Rectal smooth muscle tissue (tissue), 1 donor: ENCODE measurements around the gene ABCC3.
"Not testable (repeated sequence)": the region's sequence is repeated elsewhere in the genome, so short reads cannot be mapped to it uniquely, and the experiment has no call there.

Experiments used
- H3K27ac ChIP-seq: one replicate; pipeline ENCODE4 v1.7.0; 2013; ENCODE audit warnings: low read depth, low read length, inconsistent platforms
- H3K27me3 ChIP-seq: one replicate; pipeline ENCODE4 v1.7.0; 2013; ENCODE audit warnings: low read length; ENCODE audit not compliant: control insufficient read depth, insufficient read depth
- H3K36me3 ChIP-seq: one replicate; pipeline ENCODE4 v1.7.0; 2013; ENCODE audit warnings: low read length; ENCODE audit not compliant: control insufficient read depth, insufficient read depth
- H3K4me1 ChIP-seq: one replicate; pipeline ENCODE4 v1.7.0; 2013; ENCODE audit warnings: low read length; ENCODE audit not compliant: control insufficient read depth, insufficient read depth
- H3K4me3 ChIP-seq: one replicate; pipeline ENCODE4 v1.7.0; 2013; ENCODE audit warnings: low read length
- H3K9ac ChIP-seq: one replicate; pipeline ENCODE4 v1.7.0; 2013; ENCODE audit warnings: low read length

The ABCC3 gene

DNA sequence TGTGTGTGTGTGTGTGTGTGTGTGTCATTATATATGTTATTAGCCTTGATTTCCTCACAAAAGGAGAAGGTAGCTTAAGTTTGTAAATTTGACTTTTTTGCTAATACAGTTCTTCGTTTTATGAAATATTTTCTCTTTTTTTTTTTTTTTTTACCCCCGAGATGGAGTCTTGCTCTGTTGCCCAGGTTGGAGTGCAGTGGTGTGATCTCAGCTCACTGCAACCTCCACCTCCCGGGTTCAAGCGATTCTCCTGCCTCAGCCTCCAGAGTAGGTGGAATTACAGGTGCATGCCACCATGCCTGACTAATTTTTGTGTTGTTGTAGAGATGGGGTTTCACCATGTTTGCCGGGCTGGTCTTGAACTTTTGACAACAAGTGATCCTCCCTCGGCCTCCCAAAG is 89.9 kb downstream of the ABCC3 start:
- H3K4me1 ChIP-seq, H3K27me3 ChIP-seq, H3K27ac ChIP-seq, H3K4me3 ChIP-seq, H3K36me3 ChIP-seq, H3K9ac ChIP-seq: not testable (repeated sequence)

DNA sequence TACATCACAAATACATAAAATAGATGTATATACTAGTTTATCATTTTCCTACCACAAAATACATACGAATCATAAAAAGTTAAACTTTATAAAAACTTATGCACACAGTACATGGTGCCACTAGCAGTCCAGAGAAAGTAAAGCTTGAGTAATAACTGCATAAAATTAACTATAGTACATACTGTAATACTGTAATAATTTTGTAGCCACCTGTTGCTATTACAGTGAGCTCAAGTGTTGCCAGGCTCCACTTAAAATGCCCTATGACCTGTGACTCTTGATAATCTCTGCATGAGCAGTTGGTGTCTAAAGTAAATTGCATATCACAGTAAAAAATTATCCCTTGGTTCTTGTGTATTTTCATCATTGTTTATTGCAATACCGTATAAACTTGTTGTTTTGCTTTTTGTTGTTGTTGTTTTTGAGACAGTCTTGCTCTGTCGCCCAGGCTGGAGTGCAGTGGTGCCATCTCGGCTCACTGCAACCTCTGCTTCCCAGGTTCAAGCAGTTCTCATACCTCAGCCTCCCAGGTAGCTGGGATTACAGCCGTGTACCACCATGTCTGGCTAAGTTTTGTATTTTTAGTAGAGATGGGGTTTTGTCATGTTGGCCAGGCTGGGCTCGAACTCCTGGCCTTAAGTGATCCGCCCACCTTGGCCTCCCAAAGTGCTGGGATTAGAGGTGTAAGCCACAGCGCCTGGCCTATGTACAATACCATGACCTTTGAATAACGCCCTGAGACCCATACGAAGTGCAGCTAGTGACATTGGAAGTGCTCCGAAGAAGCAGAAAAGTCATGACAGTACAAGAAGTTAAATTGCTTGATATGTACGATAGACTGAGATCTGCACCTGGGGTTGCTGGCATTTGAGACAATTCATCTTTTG is 91.3 kb downstream of the ABCC3 start:
- no peak overlapping the region for H3K9ac ChIP-seq
- no peak overlapping the region for H3K27ac ChIP-seq
- H3K36me3 ChIP-seq, result no peaks in the 10 kb centered on the region
- peaks cover 15% of the 10 kb centered on the region for H3K4me1 ChIP-seq
- H3K4me3 ChIP-seq, result no peak overlapping the region
- H3K27me3 ChIP-seq, result no peaks in the 10 kb centered on the region

DNA sequence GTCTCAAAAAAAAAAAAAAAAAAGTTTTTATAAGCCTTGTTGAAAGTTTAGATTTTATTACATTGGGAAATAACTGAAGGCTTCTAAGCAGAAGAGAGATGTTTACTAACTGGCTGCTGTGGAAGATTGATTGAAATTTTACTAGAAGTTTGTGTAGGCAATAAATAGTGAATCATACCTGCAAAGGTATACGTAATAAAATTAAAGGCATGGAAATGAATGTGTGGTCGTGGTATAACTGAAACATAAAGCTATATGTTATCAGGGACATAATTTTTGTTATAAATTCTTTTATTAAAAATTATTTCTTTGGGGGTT is 93.4 kb downstream of the ABCC3 start:
- Histone ChIP-seq H3K4me1 (peaks cover 15% of the 10 kb centered on the region), H3K36me3 (no peaks in the 10 kb centered on the region), H3K9ac (no peak overlapping the region), H3K4me3 (no peak overlapping the region), H3K27me3 (no peaks in the 10 kb centered on the region), H3K27ac (no peak overlapping the region)

DNA sequence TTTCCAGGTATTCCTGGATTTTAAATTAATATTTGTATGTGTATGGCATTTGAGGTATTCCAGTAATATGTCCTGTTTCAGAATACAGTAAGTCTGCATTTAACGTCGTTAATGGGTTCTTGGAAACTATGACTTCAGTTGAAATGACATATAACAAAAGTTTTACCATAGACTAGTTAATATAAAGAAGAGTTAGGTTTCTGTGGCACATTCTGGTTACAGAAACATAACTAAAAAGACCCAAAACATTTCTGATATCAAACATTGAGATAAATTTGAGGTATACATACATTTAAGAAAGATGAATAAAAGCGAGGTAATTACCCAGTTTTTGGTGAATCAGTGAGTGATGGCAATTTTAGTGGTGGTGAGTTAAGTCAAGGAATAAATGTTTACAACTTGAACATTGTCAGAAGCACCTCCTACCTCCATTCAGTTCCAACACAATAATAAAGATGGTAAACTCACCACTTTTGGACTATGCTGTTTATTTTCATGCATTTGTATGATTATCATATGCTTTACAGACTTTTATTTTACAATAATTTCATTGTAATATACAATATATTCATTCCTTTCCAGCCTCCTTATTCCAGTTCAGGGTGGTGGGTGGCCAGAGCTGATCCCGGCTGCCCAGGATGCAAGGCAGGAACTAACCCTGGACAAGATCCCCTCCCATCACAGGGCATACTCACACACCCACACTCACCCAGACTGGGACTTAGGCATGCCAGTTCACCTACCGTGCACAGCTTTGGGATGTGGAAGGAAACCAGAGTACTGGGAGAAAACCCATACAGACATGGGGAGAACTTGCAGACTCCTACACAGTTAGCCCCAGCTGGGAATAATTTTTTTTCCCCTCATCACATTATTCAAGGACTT is 94.4 kb downstream of the ABCC3 start:
- H3K4me1 ChIP-seq, result peaks cover 13% of the 10 kb centered on the region

DNA sequence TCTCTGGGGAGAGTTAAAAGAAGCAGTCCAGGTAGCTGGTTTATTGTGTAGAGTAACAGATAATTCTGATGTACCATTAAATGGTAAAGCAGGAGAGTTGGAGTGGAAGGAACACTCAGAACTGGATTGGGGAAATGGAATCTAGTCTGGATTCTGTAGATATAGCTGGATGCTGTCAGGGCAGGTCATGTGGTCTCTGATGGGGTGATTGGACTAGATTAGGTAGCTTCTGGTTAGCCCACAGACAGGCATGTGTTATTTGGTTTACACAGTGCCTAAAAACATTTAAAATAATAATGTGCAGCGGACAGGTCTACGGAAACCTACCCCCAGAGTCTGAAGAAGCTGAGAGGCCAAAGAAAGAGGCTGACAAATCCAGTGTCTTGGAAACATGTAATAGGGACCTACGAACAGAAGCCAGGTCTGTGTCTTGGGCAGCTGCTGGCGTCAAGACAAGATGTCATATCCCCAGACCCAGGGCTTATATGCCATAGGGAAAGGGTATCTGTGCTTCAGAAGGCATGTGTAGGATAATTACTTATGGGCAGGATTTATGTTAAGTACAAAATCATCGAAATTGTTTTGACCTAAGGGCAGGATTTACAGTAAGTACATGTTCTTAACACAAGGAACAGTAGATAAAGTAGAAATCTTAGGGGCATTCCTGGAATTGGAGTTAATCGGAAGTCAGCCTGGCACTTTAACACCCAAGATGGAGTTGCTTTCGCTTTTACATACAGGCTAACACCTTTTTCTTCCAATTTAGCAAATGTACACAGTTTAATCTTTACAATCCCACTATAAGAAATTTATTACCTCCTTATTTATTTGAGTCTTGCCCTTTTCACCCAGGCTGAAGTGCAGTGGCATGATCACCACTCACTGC is 97.1 kb downstream of the ABCC3 start:
- Histone ChIP-seq H3K9ac (no peak overlapping the region), H3K4me3 (no peak overlapping the region), H3K27me3 (no peaks in the 10 kb centered on the region), H3K36me3 (no peaks in the 10 kb centered on the region), H3K4me1 (peaks cover 13% of the 10 kb centered on the region), H3K27ac (no peak overlapping the region)

More for the DNA sequence above, 94.4 kb downstream of the ABCC3 start:
- Histone ChIP-seq H3K27me3 (no peaks in the 10 kb centered on the region), H3K4me3 (no peak overlapping the region), H3K36me3 (no peaks in the 10 kb centered on the region), H3K27ac (no peak overlapping the region), H3K9ac (no peak overlapping the region)

DNA sequence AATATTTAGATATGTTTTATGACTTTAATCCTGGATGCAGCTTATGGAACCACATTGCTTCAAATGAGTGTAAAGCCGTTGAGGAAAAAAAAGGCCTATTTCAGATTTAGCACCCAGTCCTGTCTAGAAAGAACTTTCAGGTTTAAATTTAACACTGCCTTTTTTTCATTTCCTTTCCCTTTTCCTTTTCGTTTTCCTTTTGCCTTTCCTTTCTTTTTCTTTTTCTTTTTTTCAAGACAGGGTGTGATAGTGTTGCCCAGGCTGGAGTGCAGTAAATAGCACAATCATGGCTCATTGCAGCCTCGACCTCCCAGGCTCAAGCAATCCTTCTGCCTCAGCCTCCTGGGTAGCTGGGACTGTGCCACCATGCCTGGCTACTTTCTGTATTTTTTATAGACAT is 100.6 kb downstream of the ABCC3 start:
- Histone ChIP-seq H3K36me3 (peaks cover 5% of the 10 kb centered on the region), H3K27ac (no peak overlapping the region), H3K4me3 (no peak overlapping the region), H3K4me1 (peaks cover 5% of the 10 kb centered on the region), H3K9ac (no peak overlapping the region), H3K27me3 (no peaks in the 10 kb centered on the region)

DNA sequence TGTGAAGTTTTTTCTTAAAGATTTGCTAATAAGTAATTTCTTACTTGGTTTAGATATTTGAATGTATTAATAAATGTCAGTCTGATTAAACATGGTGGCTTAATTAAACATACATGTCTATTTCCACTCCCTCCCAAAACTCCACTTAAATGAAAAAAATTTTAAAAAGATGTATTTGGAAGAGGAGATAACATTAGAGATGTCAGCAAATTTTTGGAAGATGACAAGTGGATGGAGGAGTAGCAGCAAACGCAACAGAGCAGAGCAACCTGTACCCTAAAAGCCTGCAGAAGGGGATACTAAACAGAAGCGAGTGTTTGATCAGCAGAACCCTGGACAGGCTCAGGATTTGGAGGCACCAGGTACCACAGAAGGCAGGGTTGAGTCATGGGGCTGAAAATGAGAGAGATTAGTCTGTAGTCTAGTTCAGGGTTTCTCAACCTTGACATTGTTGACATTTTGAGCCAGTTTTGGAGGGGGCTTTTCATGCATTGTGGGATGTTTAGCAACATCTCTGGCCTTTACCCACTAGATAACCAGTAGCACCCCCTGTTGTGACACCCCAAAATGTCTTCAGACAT is 102.5 kb downstream of the ABCC3 start:
- no peaks in the 10 kb centered on the region for H3K27me3 ChIP-seq
- H3K9ac ChIP-seq, result no peak overlapping the region
- H3K36me3 ChIP-seq, result peaks cover 17% of the 10 kb centered on the region
- H3K27ac ChIP-seq, result no peak overlapping the region
- no peaks in the 10 kb centered on the region for H3K4me1 ChIP-seq
- H3K4me3 ChIP-seq, result no peak overlapping the region

DNA sequence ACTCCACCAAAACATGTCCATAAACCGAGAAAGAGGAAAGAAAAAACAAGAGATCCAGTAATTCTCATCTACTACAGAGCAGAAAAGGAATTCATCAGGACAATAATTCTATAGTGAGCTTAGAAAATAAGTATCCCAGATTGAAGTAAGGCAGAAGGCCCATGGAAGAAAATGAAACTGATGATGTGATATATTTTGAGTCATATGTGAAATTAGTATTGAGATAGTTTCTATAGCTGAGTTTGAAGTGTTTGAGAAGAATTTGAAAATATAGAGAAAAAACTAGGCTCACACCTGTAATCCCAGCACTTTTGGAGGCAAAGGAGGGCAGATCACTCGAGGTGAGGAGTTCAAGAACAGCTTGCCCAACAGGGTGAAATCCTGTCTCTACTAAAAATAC is 104.4 kb downstream of the ABCC3 start:
- no peak overlapping the region for H3K9ac ChIP-seq
- H3K4me3 ChIP-seq, result no peak overlapping the region
- H3K27ac ChIP-seq, result no peak overlapping the region
- H3K4me1 ChIP-seq, result no peaks in the 10 kb centered on the region
- H3K27me3 ChIP-seq, result no peaks in the 10 kb centered on the region
- H3K36me3 ChIP-seq, result peaks cover 21% of the 10 kb centered on the region
